ENCODE data around the gene ROBO1. TPM values are rescaled to one million over a fixed set of nuclear protein-coding genes. Genes with fewer than 3 reads are reported as not detected.
"Not testable (repeated sequence)": the region's sequence is repeated elsewhere in the genome, so short reads cannot be mapped to it uniquely, and the experiment has no call there.

The ROBO1 gene
- total and polyA plus RNA-seq, 4 donors, result 1.0 to 30.3 (median 3.9) TPM

GRCh38 chr3:79306934-79307570, 460.7 kb downstream of the ROBO1 start:
- Histone ChIP-seq H3K9me3 (ENCODE audit: control insufficient read depth in 4 of 4, low read length in 3 of 4) (no peaks in the 10 kb centered on the region), H3K27ac (ENCODE audit: low read depth in 1 of 2, low read length in 2 of 2) (no peak overlapping the region), H3K9ac (ENCODE audit: low read depth in 1 of 2, low read length in 2 of 2) (no peak overlapping the region), H3K27me3 (ENCODE audit: control insufficient read depth in 4 of 4, insufficient read depth in 4 of 4, low read length in 3 of 4) (no peaks in the 10 kb centered on the region), H3K4me1 (ENCODE audit: control insufficient read depth in 4 of 4, insufficient read depth in 4 of 4, low read length in 3 of 4) (no peaks in the 10 kb centered on the region), H3K36me3 (ENCODE audit: control insufficient read depth in 4 of 4, insufficient read depth in 3 of 4, low read depth in 1 of 4, low read length in 3 of 4) (no peaks in the 10 kb centered on the region), H3K4me3 (ENCODE audit: low read depth in 1 of 3, low read length in 3 of 3) (no peak overlapping the region)
- TF ChIP-seq ZBTB33 (IDR thresholded peaks at IDR 0.05), result no peak
- no peak for TF ChIP-seq RXRA (IDR thresholded peaks at IDR 0.05)
- no peak for TF ChIP-seq FOXA1 (IDR thresholded peaks at IDR 0.05)
- TF ChIP-seq MAX (IDR thresholded peaks at IDR 0.05), result no peak
- TF ChIP-seq RAD21 (IDR thresholded peaks at IDR 0.05), result no peak
- 30% methylated on average over 1 of the region's 1 CpG for WGBS
- no peak for DNase-seq (ENCODE audit: low spot score)

GRCh38 chr3:79299949-79300635, 467.7 kb downstream of the ROBO1 start:
- not testable (repeated sequence) for H3K9ac ChIP-seq (ENCODE audit: low read depth in 1 of 2, low read length in 2 of 2); H3K36me3 ChIP-seq (ENCODE audit: control insufficient read depth in 4 of 4, insufficient read depth in 3 of 4, low read depth in 1 of 4, low read length in 3 of 4); H3K4me1 ChIP-seq (ENCODE audit: control insufficient read depth in 4 of 4, insufficient read depth in 4 of 4, low read length in 3 of 4); H3K4me3 ChIP-seq (ENCODE audit: low read depth in 1 of 3, low read length in 3 of 3); H3K27me3 ChIP-seq (ENCODE audit: control insufficient read depth in 4 of 4, insufficient read depth in 4 of 4, low read length in 3 of 4); H3K27ac ChIP-seq (ENCODE audit: low read depth in 1 of 2, low read length in 2 of 2); H3K9me3 ChIP-seq (ENCODE audit: control insufficient read depth in 4 of 4, low read length in 3 of 4); DNase-seq (ENCODE audit: low spot score)
- 96% methylated on average over 40 of the region's 40 CpGs for WGBS

- no peak for TF ChIP-seq GABPA (IDR thresholded peaks at IDR 0.05 in 1 of 2, conservative IDR thresholded peaks at IDR 0.05 in 1 of 2)
- no peak for TF ChIP-seq TAF1 (conservative IDR thresholded peaks at IDR 0.05)
- Histone ChIP-seq H3K27ac (ENCODE audit: low read depth in 1 of 2, low read length in 2 of 2) (no peak overlapping the region), H3K36me3 (ENCODE audit: control insufficient read depth in 4 of 4, insufficient read depth in 3 of 4, low read depth in 1 of 4, low read length in 3 of 4) (no peaks in the 10 kb centered on the region), H3K4me1 (ENCODE audit: control insufficient read depth in 4 of 4, insufficient read depth in 4 of 4, low read length in 3 of 4) (no peaks in the 10 kb centered on the region), H3K27me3 (ENCODE audit: control insufficient read depth in 4 of 4, insufficient read depth in 4 of 4, low read length in 3 of 4) (no peaks in the 10 kb centered on the region), H3K9me3 (ENCODE audit: control insufficient read depth in 4 of 4, low read length in 3 of 4) (no peaks in the 10 kb centered on the region), H3K9ac (ENCODE audit: low read depth in 1 of 2, low read length in 2 of 2) (no peak overlapping the region), H3K4me3 (ENCODE audit: low read depth in 1 of 3, low read length in 3 of 3) (no peak overlapping the region)
- no peak for DNase-seq (ENCODE audit: low spot score)
- 77% methylated on average over 1 of the region's 1 CpG for WGBS
Measured at GRCh38 chr3:79297245-79297960, 470.4 kb downstream of the ROBO1 start.

- no peak overlapping the region for H3K9ac ChIP-seq (ENCODE audit: low read depth in 1 of 2, low read length in 2 of 2)
- H3K36me3 ChIP-seq (ENCODE audit: control insufficient read depth in 4 of 4, insufficient read depth in 3 of 4, low read depth in 1 of 4, low read length in 3 of 4), result no peaks in the 10 kb centered on the region
- H3K4me1 ChIP-seq (ENCODE audit: control insufficient read depth in 4 of 4, insufficient read depth in 4 of 4, low read length in 3 of 4), result no peaks in the 10 kb centered on the region
- no peak overlapping the region for H3K27ac ChIP-seq (ENCODE audit: low read depth in 1 of 2, low read length in 2 of 2)
- H3K9me3 ChIP-seq (ENCODE audit: control insufficient read depth in 4 of 4, low read length in 3 of 4), result no peaks in the 10 kb centered on the region
- DNase-seq (ENCODE audit: low spot score), result no peak
- 88% methylated on average over 3 of the region's 3 CpGs for WGBS
- H3K4me3 ChIP-seq (ENCODE audit: low read depth in 1 of 3, low read length in 3 of 3), result no peak overlapping the region
- no peaks in the 10 kb centered on the region for H3K27me3 ChIP-seq (ENCODE audit: control insufficient read depth in 4 of 4, insufficient read depth in 4 of 4, low read length in 3 of 4)
- TF ChIP-seq RXRA (IDR thresholded peaks at IDR 0.05) (no peak), NR2F2 (IDR thresholded peaks at IDR 0.05) (no peak), CTCF (IDR thresholded peaks at IDR 0.05; ENCODE audit: low read depth, low read length, missing input control) (no peak), REST (IDR thresholded peaks at IDR 0.05) (no peak), FOXA1 (IDR thresholded peaks at IDR 0.05) (no peak), EGR1 (IDR thresholded peaks at IDR 0.05; ENCODE audit: low read depth in 2 of 2) (no peak), RAD21 (IDR thresholded peaks at IDR 0.05) (no peak), ATF3 (IDR thresholded peaks at IDR 0.05) (no peak), FOXA2 (IDR thresholded peaks at IDR 0.05) (no peak)
Measured at GRCh38 chr3:79286882-79287281, 480.9 kb downstream of the ROBO1 start.
